Stimulated activated CD8-positive, alpha-beta memory T cell treated with anti-CD3 and anti-CD28 coated beads, Interleukin-4, amount 100 ng/mL, for 4 hours (primary cell): ENCODE results near the gene DCAF7.

ENCODE experiments used
- DNase-seq, 2 donors: peaks; one replicate each; pipeline ENCODE4 v3.0.0-alpha.2; 2020; ENCODE audit warnings: low read depth in 2 of 2, low spot score in 1 of 2

Gene DCAF7

DNA sequence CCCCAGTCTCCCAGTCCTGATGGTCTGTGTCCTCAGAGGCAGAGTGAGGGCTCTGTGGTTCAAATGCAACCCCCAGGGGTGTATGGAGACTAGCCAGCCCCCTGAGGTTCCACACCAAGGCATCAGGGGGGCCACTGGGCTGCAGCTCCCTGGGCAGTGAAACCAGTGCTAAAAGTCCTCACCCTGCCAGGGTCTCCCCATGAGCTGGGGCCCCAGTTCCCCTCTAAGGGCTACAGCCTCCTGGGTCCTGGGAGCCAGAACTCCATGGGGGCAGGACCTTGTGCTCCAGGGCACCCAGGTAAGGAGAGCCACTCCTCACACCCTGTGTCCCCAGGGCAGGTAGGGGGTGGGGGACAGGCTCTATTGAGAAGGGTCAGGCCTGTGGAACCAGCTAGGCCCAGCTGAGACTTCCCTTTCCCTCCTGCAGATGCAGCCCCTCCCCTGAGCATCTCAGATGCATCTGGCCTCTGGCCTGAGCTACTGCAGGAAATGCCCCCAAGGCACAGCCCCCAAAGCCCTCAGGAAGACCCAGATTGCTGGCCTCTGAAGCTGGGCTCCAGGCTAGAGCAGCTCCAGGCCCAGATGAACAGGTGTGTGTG is 6.4 kb upstream of the DCAF7 start:
- no peak for DNase-seq

DNA sequence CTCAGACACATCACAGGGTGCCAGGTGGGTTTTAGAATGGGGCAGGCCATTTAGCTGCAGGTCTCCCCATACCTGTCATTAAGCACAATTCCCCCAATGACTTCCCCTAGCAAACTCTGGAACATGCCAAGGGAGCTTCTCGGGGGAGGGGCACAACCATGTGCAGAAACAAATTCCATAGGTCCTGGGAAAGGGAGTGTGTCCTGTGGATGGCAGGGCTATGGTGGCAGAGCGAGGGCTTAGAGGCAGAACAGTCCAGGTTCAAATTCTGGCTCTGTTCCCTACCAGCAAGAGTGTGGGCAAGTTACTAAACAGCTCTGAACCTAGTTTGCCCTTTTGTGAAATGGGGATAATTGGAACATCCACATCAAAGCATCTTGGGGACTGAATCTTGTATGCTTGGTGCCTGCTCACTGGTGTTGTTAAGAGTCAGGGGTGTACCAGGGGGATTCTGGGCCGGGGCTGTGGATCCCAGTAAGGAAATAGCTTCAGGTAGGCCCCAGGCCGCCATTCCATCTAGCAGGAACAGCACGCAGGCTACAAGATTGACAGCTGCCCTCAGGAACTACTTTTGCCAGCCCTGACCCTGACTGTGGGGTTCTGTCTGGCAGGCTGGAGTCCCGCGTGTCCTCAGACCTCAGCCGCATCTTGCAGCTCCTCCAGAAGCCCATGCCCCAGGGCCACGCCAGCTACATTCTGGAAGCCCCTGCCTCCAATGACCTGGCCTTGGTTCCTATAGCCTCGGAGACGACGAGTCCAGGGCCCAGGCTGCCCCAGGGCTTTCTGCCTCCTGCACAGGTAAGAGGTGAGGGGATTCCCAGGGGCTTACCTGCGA is 5.6 kb upstream of the DCAF7 start:
- no peak for DNase-seq

- no peak for DNase-seq
Observed at GRCh38 chr17:63546308-63547082, 3.8 kb upstream of the DCAF7 start.

DNA sequence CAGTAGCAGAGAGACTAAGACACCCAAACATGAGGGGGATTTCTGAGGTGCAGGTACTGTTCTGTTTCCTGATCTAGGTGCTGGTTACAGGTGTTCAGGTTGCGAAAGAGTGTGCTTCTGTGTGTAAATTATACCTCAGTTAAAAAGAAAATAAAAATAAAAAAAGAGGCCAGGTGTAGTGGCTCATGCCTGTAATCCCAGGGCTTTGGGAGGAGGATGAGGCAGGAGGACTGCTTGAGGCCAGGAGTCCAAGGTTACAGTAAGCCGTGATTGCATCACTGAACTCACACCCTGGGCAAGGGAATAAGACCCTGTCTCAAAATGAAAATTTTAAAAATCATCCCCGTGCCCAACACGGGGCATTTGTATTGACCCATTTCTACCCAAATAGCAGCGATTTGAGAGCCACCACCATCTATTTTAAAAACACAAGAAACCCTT is 3.2 kb upstream of the DCAF7 start:
- DNase-seq: no peak

- no peak for DNase-seq
Observed at GRCh38 chr17:63549289-63549945, 860 bp upstream of the DCAF7 start.

GRCh38 chr17:63550817-63551639 is 751 bp downstream of the DCAF7 start:
- no peak for DNase-seq

DNA sequence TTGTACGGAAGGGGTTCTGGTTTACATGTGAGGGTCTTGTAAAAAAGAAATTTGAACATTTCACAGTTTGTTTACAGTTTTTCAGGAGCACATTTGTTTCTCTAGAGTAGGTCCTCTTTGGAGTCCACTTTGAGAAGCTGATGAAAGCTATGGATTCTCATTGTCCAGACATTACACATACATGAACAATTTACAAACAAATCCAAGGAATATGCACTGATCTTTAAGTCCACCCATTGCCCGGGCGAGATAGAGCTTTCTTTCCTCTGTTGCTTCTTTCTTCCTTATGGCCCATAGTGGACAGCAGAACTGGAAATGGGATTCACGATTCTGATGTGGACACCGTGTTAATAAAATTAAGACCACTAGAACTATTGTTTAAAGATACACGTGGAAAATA is 1.9 kb downstream of the DCAF7 start:
- no peak for DNase-seq

DNA sequence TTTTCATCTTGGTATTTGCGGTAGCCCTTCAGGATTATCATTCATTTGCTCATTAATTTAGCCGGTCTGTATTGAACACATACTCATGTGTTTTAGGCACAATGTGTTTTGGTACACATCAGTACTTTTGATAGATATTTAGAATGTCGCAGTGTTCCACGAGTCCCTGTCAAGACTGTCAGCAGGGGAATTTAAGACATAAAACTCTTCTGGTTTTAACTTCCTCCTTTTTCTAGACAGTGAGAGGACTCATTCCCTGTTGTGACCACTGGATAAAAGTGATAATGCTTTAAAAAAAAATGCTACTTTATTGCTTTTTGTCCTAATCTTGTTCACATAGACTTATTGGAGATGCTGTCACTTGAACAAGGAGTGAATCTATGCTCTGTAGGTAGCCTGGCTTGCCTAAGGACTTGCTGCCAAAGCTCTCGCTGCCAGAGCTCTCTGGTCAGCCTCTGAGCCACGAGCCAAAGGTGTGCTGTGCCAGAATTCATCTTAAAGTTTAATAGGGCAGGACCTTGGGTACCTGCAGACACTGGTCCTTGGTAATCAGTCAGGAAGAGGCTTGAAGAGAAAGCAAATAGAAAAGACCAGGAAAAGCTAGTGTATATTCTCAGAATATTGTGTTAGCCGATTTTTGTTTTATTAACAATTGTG is 5.4 kb downstream of the DCAF7 start:
- DNase-seq: no peak

GRCh38 chr17:63557416-63557815 is 7.1 kb downstream of the DCAF7 start:
- DNase-seq: no peak

- DNase-seq: no peak
Observed at GRCh38 chr17:63558441-63558840, 8.2 kb downstream of the DCAF7 start.

GRCh38 chr17:63561819-63562218 is 11.5 kb downstream of the DCAF7 start:
- no peak for DNase-seq

GRCh38 chr17:63563339-63563738 is 13.1 kb downstream of the DCAF7 start:
- DNase-seq: no peak

- no peak for DNase-seq
Observed at GRCh38 chr17:63564562-63564961, 14.3 kb downstream of the DCAF7 start.

DNA sequence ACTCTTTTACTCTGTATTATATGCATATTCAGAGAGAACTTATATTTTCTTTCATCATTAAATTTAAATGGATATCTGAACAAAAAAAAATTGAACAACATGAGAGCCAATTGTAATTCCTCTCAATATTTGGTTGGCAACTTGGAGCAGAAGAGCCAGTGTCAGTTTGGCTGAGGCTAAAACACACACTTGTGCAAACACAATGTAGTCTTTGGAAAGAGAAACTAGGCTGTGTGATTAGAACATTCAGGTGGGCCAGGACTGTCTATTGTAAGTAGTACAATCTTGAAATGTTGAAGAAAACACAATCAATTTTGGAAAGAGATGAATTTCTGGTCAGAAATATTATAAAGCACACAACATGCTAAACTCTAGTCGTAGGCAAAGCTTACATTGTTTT is 17.0 kb downstream of the DCAF7 start:
- no peak for DNase-seq

DNA sequence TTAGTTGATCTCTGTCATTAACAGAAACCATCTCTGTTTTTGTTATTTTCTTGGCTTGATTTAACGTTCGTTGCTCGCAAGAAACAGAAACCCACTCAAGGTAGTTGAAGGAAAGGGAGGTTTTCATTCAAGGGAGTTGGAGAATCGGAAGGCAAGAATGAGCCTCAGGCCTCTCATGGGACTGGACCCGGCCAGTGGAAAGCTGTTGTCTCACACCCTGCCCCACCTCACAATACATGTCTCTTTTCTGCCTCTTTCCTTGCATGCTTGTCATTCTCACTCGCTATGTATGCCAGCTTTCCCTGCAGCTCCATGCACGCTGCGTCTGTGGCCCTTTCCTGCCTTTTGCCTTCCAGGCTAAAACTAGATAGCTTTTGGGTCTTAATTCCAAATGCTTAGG is 18.3 kb downstream of the DCAF7 start:
- DNase-seq: no peak

DNA sequence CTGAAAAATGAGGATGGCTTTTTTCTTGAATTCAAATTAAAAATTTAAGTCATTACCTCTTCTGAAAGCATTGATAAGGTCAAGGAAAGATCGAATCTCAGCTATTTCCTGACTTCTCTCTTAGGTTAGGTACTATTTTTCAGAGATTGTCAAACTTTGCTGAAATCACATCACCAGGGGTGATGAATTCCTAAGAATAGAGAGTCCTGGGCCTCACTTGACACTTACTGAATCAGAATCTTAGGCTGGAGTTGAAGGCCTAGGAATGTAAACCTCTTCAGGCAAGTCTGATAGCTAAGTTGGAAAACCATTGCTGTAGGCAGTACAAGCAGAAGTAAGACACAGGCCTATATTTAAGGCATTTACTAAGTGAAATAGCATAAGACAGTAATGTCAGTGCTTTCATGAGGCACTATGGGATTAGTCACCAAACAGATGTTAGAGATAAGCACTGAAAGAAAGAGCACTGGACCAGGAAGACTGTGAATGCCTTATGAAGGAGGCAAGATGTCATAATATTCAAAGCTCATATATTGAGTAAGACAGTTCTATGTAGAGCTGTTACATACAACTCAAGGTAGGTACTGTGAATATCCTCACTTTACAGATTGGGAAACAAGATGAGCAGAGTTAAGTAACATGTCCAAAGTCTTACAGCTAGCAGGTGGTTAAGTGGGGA is 21.5 kb downstream of the DCAF7 start:
- DNase-seq: no peak

GRCh38 chr17:63573634-63574033 is 23.4 kb downstream of the DCAF7 start:
- DNase-seq: no peak

DNA sequence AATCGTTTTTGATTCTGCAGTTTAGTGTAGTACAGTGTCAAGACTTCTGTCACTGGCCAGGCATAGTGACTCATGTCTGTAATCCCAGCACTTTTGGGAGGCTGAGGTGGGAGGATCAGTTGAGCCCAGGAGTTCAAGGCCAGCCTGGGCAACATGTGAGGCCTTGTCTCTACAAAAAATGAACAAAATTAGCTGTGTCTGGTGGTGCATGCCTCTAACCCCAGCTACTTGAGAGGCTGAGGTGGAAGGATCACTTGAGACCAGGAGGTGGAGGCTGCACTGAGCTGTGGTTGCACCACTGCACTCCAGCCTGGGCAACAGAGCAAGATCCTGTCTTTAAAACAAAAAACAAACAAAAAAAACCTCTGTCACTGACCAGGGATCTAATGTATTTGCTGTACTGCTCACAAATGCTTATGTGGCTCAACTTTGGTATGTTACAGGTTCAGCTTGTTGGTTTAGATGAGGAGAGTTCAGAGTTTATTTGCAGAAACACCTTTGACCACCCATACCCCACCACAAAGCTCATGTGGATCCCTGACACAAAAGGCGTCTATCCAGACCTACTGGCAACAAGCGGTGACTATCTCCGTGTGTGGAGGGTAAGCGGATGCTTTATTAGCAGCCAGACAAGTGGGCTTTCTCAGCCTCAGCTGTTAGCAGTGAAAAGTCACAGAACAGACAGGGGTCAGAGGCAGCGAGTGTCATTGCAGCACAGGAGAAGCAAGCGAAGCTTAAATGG is 27.9 kb downstream of the DCAF7 start:
- DNase-seq: no peak

- no peak for DNase-seq
Observed at GRCh38 chr17:63578769-63579111, 28.5 kb downstream of the DCAF7 start.
